ENCODE results near the gene SLC6A13. TPM values are rescaled to one million over a fixed set of nuclear protein-coding genes. Genes with fewer than 3 reads are reported as not detected.
"Not testable (repeated sequence)": the region's sequence is repeated elsewhere in the genome, so short reads cannot be mapped to it uniquely, and the experiment has no call there.

The SLC6A13 gene
- total RNA-seq, 2 donors from 2014 or later, result not detected

DNA sequence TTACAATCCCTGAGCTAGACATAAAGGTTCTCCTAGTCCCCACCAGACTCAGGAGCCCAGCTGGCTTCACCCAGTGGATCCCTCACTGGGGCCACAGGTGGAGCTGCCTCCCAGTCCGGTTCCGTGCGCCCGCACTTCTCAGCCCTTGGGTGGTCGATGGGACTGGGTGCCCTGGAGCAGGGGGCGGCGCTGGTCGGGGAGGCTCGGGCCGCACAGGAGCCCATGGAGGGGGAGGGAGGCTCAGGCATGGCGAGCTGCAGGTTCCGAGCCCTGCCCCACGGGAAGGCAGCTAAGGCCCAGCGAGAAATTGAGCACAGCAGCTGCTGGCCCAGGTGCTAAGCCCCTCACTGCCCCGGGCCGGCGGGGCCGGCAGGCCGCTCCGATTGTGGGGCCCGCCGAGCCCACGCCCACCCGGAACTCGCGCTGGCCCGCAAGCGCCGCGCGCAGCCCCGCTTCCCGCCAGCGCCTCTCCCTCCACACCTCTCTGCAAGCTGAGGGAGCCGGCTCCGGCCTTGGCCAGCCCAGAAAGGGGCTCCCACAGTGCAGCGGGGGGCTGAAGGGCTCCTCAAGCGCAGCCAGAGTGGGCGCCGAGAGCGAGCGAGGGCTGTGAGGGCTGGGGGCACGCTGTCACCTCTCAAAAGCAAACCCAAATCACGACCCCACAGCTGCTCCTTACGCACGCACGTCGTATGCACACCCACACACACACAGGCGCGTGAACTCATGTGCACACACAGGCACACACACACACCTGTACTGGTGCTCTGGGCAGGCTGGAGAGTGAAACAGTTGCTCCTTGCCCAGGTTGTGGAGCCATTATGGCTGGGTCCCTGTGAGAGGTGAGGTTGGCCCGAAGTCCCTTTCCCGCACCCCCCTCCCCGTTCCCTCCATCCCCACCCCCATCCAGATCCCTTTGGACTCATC is 74.4 kb downstream of the SLC6A13 start:
- intact Hi-C loops (cut with DNase I); DNase-seq (ENCODE audit: low spot score): not testable (repeated sequence)

DNA sequence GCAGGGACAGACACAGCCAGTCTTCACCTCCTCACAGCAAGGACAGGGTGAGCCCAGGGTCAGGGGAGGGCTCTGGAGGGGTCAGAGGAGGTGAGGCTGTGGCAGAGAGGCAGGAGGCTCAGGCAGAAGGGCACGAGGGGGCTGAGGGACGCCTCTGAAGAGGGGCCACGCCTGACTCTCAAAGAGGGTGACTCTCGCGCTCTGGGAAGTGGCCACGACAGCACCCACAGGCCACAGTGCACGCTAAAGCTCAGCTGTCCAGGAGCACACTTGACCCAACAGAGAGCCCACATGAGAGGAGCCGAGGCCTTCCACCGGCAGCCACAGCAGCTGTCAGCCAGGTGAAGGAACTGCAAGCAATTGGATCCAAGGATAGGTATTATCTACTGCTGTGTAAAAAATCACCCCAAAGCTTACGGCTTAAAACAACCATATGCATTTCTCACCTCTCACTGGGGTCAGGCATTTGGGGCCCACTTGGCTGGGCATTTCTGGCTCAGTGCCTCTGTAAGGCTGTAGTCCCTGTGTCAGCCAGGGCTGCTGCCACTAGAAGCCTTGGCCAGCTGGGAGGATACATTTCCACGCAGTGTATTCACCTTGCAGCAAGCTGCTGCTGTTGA is 76.5 kb downstream of the SLC6A13 start:
- DNase-seq (ENCODE audit: low spot score), result no peak
- intact Hi-C loops (cut with DNase I), result no loop called here

DNA sequence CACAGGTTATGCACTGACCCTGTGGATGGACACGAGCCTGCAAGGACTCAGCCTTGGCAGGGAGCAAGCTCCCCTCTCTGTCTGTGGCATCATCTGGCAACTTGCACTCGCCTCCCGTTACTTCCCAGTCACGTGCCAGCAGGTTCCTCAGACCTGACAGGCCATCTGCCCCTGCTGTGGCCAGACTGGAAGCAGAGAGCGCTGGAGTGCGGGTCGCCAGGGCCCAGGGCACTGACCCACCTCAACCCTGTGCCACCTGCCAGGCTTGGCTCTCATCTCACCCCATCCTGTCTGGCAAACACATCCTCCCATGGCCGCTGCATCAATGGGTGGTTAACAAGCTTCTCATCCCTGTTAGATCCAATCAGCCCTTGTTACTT is 77.1 kb downstream of the SLC6A13 start:
- intact Hi-C loops (cut with DNase I), result no loop called here
- DNase-seq (ENCODE audit: low spot score), result no peak

DNA sequence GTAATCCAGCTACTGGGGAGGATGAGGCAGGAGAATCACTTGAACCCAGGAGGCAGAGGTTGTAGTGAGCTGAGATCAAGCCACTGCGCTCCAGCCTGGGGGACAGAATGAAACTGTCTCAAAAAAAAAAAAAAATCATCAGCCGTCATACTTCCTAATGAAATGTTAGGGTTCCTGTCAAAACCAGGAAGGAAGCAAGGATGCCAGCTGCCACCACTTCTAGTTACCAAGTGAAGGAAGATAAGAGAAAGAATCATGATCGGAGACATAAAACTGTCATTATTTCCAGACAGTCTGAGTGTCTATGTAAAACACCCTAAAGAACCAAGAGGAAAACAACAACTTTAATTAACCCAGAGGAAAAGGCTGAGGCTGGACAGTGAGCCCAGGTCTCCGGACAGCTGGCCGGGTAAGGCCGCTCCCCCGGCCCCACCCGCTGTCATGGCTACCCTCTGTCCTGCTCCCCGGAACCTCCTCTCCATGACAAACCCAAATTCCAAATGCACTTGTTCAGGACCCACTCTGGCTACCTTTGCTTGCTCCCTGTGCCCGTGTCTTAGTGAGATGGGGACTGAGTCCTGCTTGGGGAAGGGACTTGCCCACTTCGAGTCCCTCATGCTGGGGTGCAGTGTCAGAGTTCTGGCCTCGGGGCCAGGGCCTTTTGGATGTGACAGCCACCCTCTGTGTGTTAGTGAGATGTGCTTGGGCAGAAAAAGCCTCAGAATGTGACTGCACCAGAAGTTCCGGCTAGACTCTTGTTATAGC is 77.6 kb downstream of the SLC6A13 start:
- no peak for DNase-seq (ENCODE audit: low spot score)
- intact Hi-C loops (cut with DNase I), result no loop called here

DNA sequence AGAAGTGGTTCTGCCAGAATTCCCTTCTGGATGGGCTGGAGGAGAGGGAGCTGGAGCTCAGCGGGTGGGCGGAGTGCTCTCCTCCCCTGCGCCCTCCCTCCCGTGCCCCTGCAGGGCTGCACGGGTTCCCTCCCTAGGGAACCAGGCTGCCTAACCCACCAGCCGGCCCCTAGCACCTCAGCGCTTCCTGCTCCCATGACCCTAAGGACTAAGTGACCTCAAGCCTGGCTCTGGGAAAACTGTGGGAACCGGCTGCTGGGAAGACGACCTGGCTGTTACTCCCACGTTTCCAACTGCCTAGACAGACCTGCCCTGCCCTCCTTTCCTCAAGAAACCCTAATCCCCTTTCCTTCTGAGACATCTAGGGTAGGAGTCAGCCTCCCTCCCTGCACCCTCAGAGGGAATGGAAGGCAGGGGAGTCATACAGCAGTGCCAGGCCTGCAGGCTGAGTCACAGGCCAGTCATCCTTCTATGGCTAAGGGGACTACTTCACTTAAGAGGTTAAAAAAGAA is 80.2 kb downstream of the SLC6A13 start:
- no peak for DNase-seq (ENCODE audit: low spot score)
- intact Hi-C loops (cut with DNase I), result no loop called here

DNA sequence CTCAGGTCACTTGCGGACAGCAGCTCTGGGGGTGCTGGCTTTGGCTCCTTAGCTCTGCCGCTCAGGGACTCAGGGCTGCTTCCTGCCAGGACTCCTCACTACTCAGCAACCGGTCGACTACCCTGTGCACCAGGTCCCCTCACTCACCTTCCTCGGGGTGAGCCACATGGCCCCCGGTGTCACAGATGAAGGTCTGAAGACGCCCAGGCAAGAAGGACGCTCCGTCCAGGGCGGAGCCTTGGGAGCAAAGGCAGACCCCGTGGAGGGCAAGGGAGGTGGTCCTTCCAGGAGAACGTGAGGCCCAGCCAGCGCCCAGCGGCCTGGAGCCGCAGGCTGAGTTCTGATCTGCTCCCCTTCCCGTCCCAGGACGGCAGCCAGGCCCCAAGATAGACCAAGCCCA is 80.7 kb downstream of the SLC6A13 start:
- intact Hi-C loops (cut with DNase I), result no loop called here
- no peak for DNase-seq (ENCODE audit: low spot score)

DNA sequence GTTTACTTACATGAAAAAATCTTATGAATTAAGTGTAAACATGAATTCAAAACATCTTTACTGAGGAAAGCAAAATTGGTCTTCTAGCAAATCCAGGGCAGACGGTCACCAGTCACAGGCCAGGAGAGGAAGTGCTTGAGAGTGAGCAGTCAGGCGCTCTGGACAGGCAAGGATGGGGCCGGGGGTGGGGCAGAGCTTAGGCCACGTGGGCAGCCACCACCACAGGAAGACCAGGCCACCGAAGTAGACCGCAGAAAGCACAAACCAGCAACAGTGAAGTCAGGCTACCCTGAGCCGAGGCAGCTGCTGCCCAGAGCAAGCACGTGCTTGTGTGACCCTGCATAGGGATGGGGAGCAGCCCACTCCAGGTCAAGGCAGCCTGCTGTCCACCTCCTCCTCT is 82.2 kb downstream of the SLC6A13 start:
- no peak for DNase-seq (ENCODE audit: low spot score)
- intact Hi-C loops (cut with DNase I), result no loop called here

DNA sequence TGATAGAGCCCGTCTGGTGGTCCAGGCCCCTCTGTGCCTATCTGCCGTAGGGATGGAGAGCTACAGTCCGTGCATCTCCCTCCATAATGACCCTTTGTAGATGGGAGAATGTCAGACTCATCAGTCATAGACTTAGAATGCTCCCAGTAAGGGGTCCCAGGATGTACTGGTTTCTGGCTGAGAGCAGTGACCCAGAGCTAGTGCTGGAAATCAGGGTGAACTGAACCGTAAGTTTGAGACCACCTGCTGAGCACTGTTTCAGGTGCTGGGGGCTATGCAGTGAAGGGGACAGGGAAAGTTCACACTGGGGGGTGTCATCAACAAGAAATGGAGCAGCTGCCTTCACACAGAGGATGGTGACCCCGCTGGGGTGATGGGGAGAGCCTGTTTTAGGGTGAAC is 82.8 kb downstream of the SLC6A13 start:
- DNase-seq (ENCODE audit: low spot score), result no peak
- intact Hi-C loops (cut with DNase I), result no loop called here

DNA sequence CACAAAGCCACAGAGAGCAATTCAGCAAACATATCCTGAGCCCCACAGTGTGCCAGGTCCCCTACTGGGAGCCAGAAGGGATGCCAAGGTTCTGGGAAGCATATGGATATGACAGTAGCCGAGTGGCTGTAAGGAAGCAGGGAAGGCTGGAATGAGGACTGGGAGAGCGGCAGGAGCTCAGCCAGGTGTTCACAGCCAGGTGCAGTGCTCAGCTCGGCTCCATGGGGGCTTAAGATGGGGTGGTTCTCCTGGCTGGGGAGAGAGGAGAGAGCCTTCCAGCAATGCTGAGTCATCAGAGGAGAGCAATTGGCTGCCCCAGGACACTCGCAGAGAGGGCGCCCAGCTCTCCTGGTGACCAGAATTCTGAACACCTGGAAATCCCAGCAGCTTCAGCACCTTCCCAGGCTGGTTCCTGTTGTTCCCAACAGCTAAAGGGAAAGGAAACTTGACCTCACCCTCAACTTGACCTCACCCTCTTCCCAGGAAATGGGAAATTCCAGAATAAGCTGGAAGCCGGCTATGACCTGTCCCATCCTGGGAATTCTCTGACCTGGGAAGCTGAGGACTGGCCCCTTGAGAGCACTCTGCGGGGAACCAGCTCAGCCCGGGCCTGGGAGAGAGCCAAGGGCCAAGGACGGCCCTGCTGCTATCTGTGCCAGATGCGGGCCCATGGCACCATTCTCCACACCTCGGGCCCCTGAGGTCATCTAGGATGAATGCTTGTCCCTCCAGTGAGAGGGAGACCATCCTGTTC is 83.3 kb downstream of the SLC6A13 start:
- DNase-seq (ENCODE audit: low spot score), result no peak
- intact Hi-C loops (cut with DNase I), result no loop called here

DNA sequence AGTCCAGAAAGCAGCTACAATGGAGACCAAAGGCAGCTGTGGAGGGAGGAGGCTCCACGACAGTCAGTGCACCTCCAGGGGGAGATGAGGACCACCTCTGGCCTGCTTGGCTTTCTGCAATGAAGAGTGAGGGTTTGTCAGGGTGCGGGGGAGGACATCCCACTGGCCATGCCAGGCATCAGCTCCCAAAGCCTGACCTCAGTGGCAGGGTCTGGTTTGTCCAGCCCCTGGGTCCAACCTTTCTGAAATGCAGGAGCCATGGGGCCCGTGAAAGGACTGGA is 83.9 kb downstream of the SLC6A13 start:
- intact Hi-C loops (cut with DNase I), result no loop called here
- no peak for DNase-seq (ENCODE audit: low spot score)

DNA sequence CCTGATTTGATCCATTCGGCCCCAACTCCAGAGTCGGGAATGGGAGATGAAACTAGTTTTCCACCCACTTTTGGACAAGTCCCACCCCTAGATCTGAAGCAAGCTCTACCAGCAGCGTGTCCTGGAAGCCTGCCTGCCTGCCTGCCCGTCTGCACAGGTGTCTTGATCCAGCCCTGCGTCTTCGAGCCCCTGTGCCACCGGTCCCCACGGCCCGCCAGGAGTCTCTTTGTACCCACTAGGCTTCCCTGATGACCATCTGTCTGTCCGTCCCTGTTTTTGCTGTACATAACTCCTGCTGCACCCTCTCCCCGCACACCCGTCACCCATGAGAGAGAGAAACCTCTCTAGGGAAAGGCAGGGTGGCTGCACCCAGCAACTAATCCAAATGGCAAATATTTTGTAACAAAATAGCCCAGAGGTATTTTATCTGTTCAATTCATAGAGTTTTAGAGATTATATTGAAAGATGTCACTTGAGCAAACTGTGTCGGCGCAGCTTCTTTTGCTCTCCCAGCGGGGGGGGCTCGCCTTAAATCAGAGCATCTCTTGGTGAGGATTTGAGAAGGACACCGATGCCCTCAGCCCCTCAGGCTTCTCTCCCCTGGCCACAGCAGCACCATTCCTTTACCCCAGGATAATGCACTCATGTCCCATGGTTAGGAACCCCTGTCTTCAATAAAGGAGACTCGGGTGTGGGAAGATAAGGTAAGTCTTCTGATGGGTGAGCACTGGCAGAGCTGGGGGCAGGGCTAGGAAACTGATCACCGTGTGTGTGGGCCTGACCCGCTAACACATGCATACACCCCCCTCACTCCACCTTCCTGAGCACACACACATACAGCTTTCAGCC is 84.4 kb downstream of the SLC6A13 start:
- intact Hi-C loops (cut with DNase I), result no loop called here
- no peak for DNase-seq (ENCODE audit: low spot score)

DNA sequence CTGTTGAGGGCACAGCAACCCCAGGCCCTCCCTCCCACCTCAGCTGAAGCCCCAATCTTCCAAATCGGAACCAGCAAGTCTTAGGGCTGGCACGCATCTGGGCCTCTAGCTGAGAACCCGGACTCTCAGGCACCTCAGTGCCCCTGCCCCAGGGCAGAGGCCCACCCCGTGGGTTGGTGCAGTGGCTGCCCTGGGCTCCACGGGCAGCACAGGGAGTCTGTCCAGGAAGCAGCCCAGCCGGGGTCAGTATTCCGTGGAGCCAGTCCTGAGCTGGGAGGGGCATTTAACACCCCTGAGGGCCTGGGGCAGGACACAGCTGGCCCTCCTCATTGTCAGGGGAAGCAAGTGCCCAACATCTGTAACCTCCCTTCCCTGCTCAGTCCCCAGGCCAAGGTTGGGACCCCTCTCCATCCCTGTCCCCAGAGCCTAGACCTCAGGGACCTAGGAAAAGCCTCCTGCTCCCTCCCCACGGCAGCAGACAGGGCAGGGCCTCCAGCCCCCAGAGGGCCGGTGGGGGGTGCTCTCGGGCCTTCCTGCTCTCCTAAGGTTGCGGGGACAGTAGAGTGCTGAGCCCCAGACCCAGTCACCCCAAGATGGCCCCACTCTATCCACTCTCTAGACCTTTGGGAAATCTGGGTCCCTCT is 85.2 kb downstream of the SLC6A13 start:
- DNase-seq (ENCODE audit: low spot score), result no peak
- intact Hi-C loops (cut with DNase I), result no loop called here

DNA sequence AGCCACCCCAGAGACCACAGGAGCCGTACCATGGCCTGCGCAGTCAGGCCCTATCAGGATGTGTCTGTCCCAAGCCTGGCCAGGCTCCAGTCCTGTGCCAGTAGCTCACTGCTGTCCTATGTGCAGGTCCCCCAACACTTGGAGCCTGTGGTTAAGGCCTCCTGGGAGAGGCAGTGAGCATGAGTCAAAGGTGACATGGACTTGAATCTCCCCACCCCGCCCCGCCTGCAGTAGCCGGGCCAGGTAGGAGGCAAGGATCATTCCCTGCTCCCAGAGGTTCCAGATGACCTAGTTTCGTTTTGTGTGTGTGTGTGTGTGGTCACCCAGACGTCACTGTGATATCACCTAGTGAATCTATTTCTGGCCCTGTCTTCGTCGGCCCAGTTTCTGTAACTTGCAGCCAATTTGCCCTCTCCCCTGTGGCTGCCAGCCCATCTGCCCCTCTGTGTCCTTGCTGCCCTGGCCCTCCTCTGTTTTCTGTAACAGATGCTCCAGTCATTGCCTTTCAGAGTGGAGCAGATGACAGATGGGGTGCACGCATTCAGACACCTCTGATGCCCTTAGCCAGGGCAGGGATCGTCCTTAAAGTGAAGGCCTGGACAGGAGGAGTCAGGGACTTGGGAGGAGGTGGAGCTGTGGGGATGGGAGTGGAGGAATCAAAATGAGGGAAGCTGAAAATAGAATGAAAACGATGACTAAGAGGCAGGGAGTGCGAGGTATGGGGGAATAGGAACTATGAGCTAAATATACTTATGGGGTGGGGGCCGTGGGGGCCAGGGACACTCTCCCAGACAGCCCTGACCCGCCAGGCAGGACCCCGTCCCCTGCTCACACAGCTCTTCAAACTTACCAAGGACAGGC is 86.1 kb downstream of the SLC6A13 start:
- DNase-seq (ENCODE audit: low spot score), result no peak
- intact Hi-C loops (cut with DNase I), result no loop called here

DNA sequence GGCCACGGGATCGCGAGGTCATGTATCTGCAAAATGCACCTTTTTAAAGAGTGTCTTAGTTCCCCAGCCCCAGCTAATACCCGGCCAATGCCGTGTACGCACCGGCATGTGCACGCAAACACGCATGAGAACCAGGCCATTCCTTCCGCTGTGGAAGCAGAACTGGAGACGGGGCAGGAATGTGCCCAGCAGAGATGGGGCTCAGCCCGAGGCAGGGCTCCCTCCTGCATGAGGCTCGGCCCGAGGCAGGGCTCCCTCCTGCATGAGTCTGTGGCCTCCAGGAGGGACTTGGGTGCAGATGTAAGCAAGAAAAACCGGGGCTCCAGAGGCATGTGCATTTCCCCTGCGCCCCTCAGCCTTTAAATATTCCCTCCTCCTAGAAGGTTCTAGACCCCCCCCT is 86.9 kb downstream of the SLC6A13 start:
- intact Hi-C loops (cut with DNase I), result no loop called here
- no peak for DNase-seq (ENCODE audit: low spot score)

DNA sequence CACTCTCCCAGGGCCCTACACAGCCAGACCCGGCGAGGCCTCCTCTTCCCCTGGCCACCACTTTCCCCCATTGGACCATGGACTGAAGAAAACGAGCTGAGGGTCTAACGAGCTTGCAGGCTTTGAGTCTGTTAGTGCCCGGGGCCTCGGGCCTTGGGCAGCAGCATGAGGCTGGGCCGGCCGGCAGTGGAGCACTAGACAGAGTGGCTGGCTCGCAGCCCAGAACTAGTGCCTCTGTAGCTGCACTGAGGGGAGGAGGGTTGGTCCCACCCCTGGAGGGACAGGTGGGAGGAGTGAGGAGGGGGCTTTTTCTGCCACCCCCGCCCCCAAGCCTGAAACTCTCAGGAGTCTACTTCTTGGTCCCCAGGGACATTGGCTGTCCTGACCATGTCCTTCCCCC is 87.4 kb downstream of the SLC6A13 start:
- intact Hi-C loops (cut with DNase I), result no loop called here
- no peak for DNase-seq (ENCODE audit: low spot score)

DNA sequence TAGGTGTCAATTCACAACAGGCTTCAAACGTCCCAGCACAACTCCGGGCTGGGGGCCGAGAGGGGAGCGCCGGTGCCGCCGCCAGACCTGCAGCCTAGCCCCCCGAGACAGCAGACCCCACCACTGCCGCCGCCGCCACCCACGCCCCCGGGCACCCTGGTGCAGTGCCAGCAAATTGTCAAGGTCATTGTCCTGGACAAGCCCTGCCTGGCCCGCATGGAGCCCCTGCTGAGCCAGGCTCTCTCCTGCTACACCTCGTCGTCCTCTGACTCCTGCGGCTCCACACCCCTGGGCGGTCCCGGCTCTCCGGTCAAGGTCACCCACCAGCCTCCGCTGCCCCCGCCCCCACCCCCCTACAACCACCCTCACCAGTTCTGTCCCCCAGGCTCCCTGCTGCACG is 88.0 kb downstream of the SLC6A13 start:
- intact Hi-C loops (cut with DNase I), result no loop called here
- DNase-seq (ENCODE audit: low spot score), result no peak

DNA sequence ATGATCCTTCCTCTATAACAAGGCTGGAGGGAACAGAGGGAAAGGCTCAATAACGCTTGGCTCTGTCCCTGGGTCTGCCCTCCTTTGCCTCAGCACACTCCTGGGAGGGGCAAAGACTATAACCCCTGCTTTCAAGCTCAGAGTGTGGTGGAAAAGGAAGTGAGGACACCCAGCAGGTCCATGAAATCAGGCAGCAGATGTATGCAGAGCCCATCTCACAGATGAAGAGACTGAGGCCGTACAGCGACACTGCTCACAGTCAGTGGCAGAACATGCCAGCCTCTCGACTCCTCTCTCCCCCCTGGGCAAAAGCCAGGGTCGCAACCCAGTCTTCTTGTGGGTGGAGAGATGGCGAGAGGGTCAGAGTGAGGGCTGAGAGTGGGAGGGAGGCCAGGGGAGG is 88.5 kb downstream of the SLC6A13 start:
- intact Hi-C loops (cut with DNase I), result no loop called here
- no peak for DNase-seq (ENCODE audit: low spot score)

Data from posterior vena cava (tissue), 2 donors.